Measurements from ENCODE around the gene VPS54. TPM values are rescaled to one million over a fixed set of nuclear protein-coding genes. Genes with fewer than 3 reads are reported as not detected.
A peak's percentile ranks its signal among the peaks of the same experiment; 100 is the strongest.
"Not testable (repeated sequence)": the region's sequence is repeated elsewhere in the genome, so short reads cannot be mapped to it uniquely, and the experiment has no call there.

Gene VPS54
- total and polyA plus RNA-seq, 2 donors from 2014 or later = 17.4 to 25.0 TPM

- no peaks in the 10 kb centered on the region for H3K27me3 ChIP-seq (ENCODE audit: control insufficient read depth, insufficient read depth, low read length)
- H3K9me3 ChIP-seq (ENCODE audit: control insufficient read depth in 2 of 3, insufficient read depth in 1 of 3, low read length in 3 of 3) = peaks cover 0 to 7% (median 0%) of the 10 kb centered on the region in 3 donors
- DNase-seq (no peak), FAIRE-seq (no peak)
- TF ChIP-seq CTCF (IDR thresholded peaks at IDR 0.05; ENCODE audit: borderline replicate concordance, extremely low read depth, insufficient read depth) = no peak
- H3K36me3 ChIP-seq (ENCODE audit: control insufficient read depth in 2 of 3, insufficient read depth in 3 of 3, low read length in 3 of 3) = no peaks in the 10 kb centered on the region
- intact Hi-C loops (cut with DNase I) = no loop called here
- H3K27ac ChIP-seq (ENCODE audit: low read depth in 2 of 2, low read length in 2 of 2) = no peak overlapping the region
- H3K9ac ChIP-seq (ENCODE audit: low read length in 3 of 3) = no peak overlapping the region
- no peak overlapping the region for H3K4me3 ChIP-seq (ENCODE audit: low read length in 3 of 3)
- no peaks in the 10 kb centered on the region for H3K4me1 ChIP-seq (ENCODE audit: control insufficient read depth in 2 of 3, insufficient read depth in 2 of 3, low read depth in 1 of 3, low read length in 3 of 3)
Observed at GRCh38 chr2:64001382-64002101, 17.7 kb downstream of the VPS54 start.

GRCh38 chr2:64000630-64001381 lies 18.4 kb downstream of the VPS54 start:
- no peaks in the 10 kb centered on the region for H3K4me1 ChIP-seq (ENCODE audit: control insufficient read depth in 2 of 3, insufficient read depth in 2 of 3, low read depth in 1 of 3, low read length in 3 of 3)
- H3K27ac ChIP-seq (ENCODE audit: low read depth in 2 of 2, low read length in 2 of 2) = no peak overlapping the region
- no peak for FAIRE-seq
- H3K27me3 ChIP-seq (ENCODE audit: control insufficient read depth, insufficient read depth, low read length) = no peaks in the 10 kb centered on the region
- H3K4me3 ChIP-seq (ENCODE audit: low read length in 3 of 3) = no peak overlapping the region
- H3K9me3 ChIP-seq (ENCODE audit: control insufficient read depth in 2 of 3, insufficient read depth in 1 of 3, low read length in 3 of 3) = peaks cover 0 to 7% (median 0%) of the 10 kb centered on the region in 3 donors
- no peaks in the 10 kb centered on the region for H3K36me3 ChIP-seq (ENCODE audit: control insufficient read depth in 2 of 3, insufficient read depth in 3 of 3, low read length in 3 of 3)
- intact Hi-C loops (cut with DNase I) = no loop called here
- TF ChIP-seq CTCF (IDR thresholded peaks at IDR 0.05; ENCODE audit: borderline replicate concordance, extremely low read depth, insufficient read depth) = peak; percentile 17
- no peak for DNase-seq
- H3K9ac ChIP-seq (ENCODE audit: low read length in 3 of 3) = no peak overlapping the region

DNA sequence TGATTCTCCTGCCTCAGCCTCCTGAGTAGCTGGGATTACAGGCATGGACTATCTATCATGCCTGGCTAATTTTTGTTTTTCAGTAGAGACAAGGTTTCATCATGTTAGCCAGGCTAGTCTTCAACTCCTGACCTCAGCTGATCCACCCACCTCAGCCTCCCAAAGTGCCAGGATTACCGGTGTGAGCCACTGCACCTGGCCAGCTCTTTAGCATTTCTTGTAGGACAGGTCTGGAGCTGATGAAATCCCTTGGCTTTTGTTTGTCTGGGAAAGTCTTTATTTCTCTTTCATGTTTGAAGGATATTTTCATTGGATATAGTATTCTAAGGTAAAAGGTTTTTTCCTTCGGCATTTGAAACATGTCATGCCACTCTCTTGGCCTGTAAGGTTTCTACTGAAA lies 20.2 kb downstream of the VPS54 start:
- intact Hi-C loops (cut with DNase I) = no loop called here
- no peak for TF ChIP-seq CTCF (IDR thresholded peaks at IDR 0.05; ENCODE audit: borderline replicate concordance, extremely low read depth, insufficient read depth)

DNA sequence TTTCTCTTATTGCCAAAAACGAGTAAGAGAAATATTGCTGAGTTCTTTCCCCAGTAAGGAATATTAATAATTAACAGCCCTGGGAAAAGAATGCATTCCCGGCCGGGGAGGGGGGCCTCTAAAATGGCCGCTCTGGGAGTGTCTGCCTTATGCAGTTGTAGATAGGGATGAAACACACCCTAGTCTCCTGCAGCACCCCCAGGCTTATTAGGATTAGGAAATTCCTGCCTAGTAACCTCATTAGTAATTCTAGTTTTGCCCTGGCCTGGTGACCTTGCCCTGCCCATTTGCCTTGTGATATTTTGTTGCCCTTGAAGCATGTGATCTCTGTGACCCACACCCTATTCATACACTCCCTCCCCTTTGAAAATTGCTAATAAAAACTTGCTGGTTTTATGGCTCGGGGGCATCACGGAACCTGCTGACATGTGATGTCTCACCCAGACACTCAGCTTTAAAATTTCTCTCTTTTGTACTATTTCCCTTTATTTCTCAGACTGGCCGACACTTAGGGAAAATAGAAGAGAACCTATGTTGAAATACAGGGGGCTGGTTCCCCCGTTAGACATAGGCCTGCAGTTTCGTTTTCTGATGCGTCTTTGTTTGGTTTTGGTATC lies 22.5 kb downstream of the VPS54 start:
- H3K27ac ChIP-seq (ENCODE audit: low read depth in 2 of 2, low read length in 2 of 2); H3K36me3 ChIP-seq (ENCODE audit: control insufficient read depth in 2 of 3, insufficient read depth in 3 of 3, low read length in 3 of 3); H3K9me3 ChIP-seq (ENCODE audit: control insufficient read depth in 2 of 3, insufficient read depth in 1 of 3, low read length in 3 of 3); H3K9ac ChIP-seq (ENCODE audit: low read length in 3 of 3); DNase-seq; H3K4me1 ChIP-seq (ENCODE audit: control insufficient read depth in 2 of 3, insufficient read depth in 2 of 3, low read depth in 1 of 3, low read length in 3 of 3); FAIRE-seq; H3K4me3 ChIP-seq (ENCODE audit: low read length in 3 of 3); H3K27me3 ChIP-seq (ENCODE audit: control insufficient read depth, insufficient read depth, low read length); intact Hi-C loops (cut with DNase I): not testable (repeated sequence)

More for the DNA sequence above, 20.2 kb downstream of the VPS54 start:
- Histone ChIP-seq H3K27me3 (ENCODE audit: control insufficient read depth, insufficient read depth, low read length) (no peaks in the 10 kb centered on the region), H3K36me3 (ENCODE audit: control insufficient read depth in 2 of 3, insufficient read depth in 3 of 3, low read length in 3 of 3) (no peaks in the 10 kb centered on the region), H3K4me3 (ENCODE audit: low read length in 3 of 3) (no peak overlapping the region), H3K4me1 (ENCODE audit: control insufficient read depth in 2 of 3, insufficient read depth in 2 of 3, low read depth in 1 of 3, low read length in 3 of 3) (no peaks in the 10 kb centered on the region), H3K27ac (ENCODE audit: low read depth in 2 of 2, low read length in 2 of 2) (no peak overlapping the region), H3K9me3 (ENCODE audit: control insufficient read depth in 2 of 3, insufficient read depth in 1 of 3, low read length in 3 of 3) (peaks cover 0 to 7% (median 0%) of the 10 kb centered on the region in 3 donors), H3K9ac (ENCODE audit: low read length in 3 of 3) (no peak overlapping the region)
- FAIRE-seq (no peak), DNase-seq (no peak)

- FAIRE-seq; H3K27ac ChIP-seq (ENCODE audit: low read depth in 2 of 2, low read length in 2 of 2); H3K36me3 ChIP-seq (ENCODE audit: control insufficient read depth in 2 of 3, insufficient read depth in 3 of 3, low read length in 3 of 3); H3K27me3 ChIP-seq (ENCODE audit: control insufficient read depth, insufficient read depth, low read length); DNase-seq; H3K9me3 ChIP-seq (ENCODE audit: control insufficient read depth in 2 of 3, insufficient read depth in 1 of 3, low read length in 3 of 3); intact Hi-C loops (cut with DNase I); H3K4me1 ChIP-seq (ENCODE audit: control insufficient read depth in 2 of 3, insufficient read depth in 2 of 3, low read depth in 1 of 3, low read length in 3 of 3); H3K4me3 ChIP-seq (ENCODE audit: low read length in 3 of 3); H3K9ac ChIP-seq (ENCODE audit: low read length in 3 of 3): not testable (repeated sequence)
Observed at GRCh38 chr2:63994329-63995070, 24.7 kb downstream of the VPS54 start.
